KMS-11 (cell line): ENCODE results near the gene PLAGL2.
"Not testable (repeated sequence)": the region's sequence is repeated elsewhere in the genome, so short reads cannot be mapped to it uniquely, and the experiment has no call there.

Experiments used
- H2AFZ ChIP-seq: fragments of 200-600 bp; sonication (generic); 2 replicates; pipeline ENCODE4 v1.6.1; 2016; ENCODE audit warnings: antibody characterized with exemption, mixed run types, low read depth
- H3K27ac ChIP-seq: fragments of 200-600 bp; sonication (generic); 2 replicates; pipeline ENCODE4 v1.6.1; 2016; ENCODE audit warnings: mild to moderate bottlenecking, mixed run types
- H3K27me3 ChIP-seq: fragments of 200-600 bp; sonication (generic); 2 replicates; pipeline ENCODE4 v1.6.1; 2017; ENCODE audit warnings: mild to moderate bottlenecking, low read depth, mixed run types, moderate library complexity; ENCODE audit not compliant: insufficient read depth
- H3K36me3 ChIP-seq: fragments of 200-600 bp; sonication (generic); 2 replicates; pipeline ENCODE4 v1.6.1; 2017; ENCODE audit warnings: mild to moderate bottlenecking, mixed run types; ENCODE audit not compliant: insufficient read depth
- H3K4me1 ChIP-seq: fragments of 200-600 bp; sonication (generic); 2 replicates; pipeline ENCODE4 v1.6.1; 2016; ENCODE audit warnings: mild to moderate bottlenecking, low read depth, mixed run types; ENCODE audit not compliant: poor library complexity, severe bottlenecking
- H3K4me2 ChIP-seq: fragments of 200-600 bp; sonication (generic); 2 replicates; pipeline ENCODE4 v1.7.0; 2016; ENCODE audit warnings: mild to moderate bottlenecking, mixed run types
- H3K4me3 ChIP-seq: fragments of 200-600 bp; sonication (generic); IDR thresholded peaks from 2 replicates; pipeline ENCODE4 v1.6.1; 2017; ENCODE audit warnings: low read depth, low read length, mixed read lengths; ENCODE audit not compliant: insufficient read depth
- H3K79me2 ChIP-seq: fragments of 200-600 bp; sonication (generic); 2 replicates; pipeline ENCODE4 v1.6.1; 2016; ENCODE audit warnings: low read depth, mixed run types; ENCODE audit not compliant: insufficient read depth
- H3K9ac ChIP-seq: fragments of 200-600 bp; sonication (generic); 2 replicates; pipeline ENCODE4 v1.6.1; 2016; ENCODE audit warnings: mild to moderate bottlenecking, mixed run types
- H4K20me1 ChIP-seq: fragments of 200-600 bp; sonication (generic); 2 replicates; pipeline ENCODE4 v1.6.1; 2016; ENCODE audit warnings: mild to moderate bottlenecking, mixed run types; ENCODE audit not compliant: insufficient read depth
- CTCF ChIP-seq: fragments of 200-600 bp; sonication (generic); conservative IDR thresholded peaks from 2 replicates; pipeline ENCODE4 v1.6.1; 2017; ENCODE audit warnings: low read depth, mild to moderate bottlenecking, antibody characterized with exemption, low read length, moderate library complexity, mixed read lengths

Gene PLAGL2

GRCh38 chr20:32248043-32248442 is 40.5 kb upstream of the PLAGL2 start:
- Histone ChIP-seq H3K4me3 (no peak overlapping the region), H3K27me3 (no peaks in the 10 kb centered on the region), H4K20me1 (no peaks in the 10 kb centered on the region), H3K36me3 (no peaks in the 10 kb centered on the region), H3K4me1 (no peaks in the 10 kb centered on the region), H3K27ac (no peak overlapping the region), H3K9ac (no peak overlapping the region), H3K4me2 (no peak overlapping the region), H3K79me2 (no peaks in the 10 kb centered on the region), H2AFZ (no peak overlapping the region)
- no peak for TF ChIP-seq CTCF

- not testable (repeated sequence) for H2AFZ ChIP-seq, H3K4me2 ChIP-seq, H3K36me3 ChIP-seq, H3K4me1 ChIP-seq, H3K4me3 ChIP-seq, H3K27ac ChIP-seq, H3K27me3 ChIP-seq, H4K20me1 ChIP-seq, H3K79me2 ChIP-seq, H3K9ac ChIP-seq
Measured at GRCh38 chr20:32246208-32246607, 38.7 kb upstream of the PLAGL2 start.

DNA sequence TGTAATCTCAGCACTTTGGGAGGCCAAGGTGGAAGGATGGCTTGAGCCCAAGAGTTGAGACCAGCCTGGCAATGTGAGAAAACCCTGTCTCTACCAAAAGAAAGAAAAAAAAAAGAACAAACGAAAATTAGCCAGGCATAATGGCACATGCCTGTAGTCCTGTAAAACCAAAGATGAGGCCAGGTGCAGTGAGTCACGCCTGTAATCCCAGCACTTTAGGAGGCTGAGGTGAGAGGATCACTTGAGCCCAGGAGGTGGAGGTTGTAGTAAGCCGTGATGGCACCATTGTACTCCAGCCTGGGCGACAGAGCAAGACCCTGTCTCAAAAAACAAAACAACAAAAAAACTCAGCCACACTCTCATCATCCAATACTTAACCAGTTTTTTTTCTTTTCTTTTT is 37.4 kb upstream of the PLAGL2 start:
- Histone ChIP-seq H2AFZ (no peak overlapping the region), H3K4me3 (no peak overlapping the region), H3K79me2 (no peaks in the 10 kb centered on the region), H3K4me1 (no peaks in the 10 kb centered on the region), H3K36me3 (no peaks in the 10 kb centered on the region), H4K20me1 (no peaks in the 10 kb centered on the region), H3K9ac (no peak overlapping the region), H3K4me2 (no peak overlapping the region), H3K27ac (no peak overlapping the region), H3K27me3 (no peaks in the 10 kb centered on the region)
- no peak for TF ChIP-seq CTCF

DNA sequence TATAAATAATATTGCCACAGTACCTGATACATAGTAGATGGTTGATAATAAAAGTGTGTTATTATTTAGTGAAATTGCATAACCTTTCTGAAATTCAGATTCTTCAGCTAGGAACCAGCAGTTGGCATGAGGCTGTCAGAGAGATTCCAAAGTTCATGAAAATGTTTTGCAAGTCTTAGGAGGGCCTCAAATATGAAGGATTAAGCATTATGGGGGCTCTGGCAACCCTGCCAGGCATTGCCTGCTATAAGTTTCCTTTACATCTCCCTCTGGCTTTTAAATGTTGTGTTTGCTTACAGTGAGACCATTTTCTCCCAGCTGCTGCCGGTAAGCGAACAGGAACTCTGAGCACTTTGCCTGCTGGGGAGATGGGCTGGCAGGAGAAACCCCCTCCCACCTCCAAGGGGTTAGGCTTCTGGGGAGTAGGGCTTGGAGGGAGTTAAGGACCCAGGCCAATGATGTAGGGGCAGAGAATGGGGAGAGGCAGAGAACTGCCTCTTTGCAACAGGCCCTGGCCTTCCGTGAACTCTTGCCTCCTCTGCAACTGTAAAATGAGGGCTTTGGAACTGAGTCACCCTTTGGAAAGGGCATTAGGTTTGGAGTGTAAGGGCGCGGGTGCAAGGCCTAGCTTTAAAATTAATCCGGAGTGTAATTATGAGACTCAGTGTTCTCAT is 36.7 kb upstream of the PLAGL2 start:
- no peaks in the 10 kb centered on the region for H4K20me1 ChIP-seq
- no peak overlapping the region for H3K4me2 ChIP-seq
- H3K9ac ChIP-seq = no peak overlapping the region
- no peaks in the 10 kb centered on the region for H3K79me2 ChIP-seq
- no peaks in the 10 kb centered on the region for H3K4me1 ChIP-seq
- no peak overlapping the region for H3K27ac ChIP-seq
- no peaks in the 10 kb centered on the region for H3K36me3 ChIP-seq
- H3K4me3 ChIP-seq = no peak overlapping the region
- H2AFZ ChIP-seq = no peak overlapping the region
- TF ChIP-seq CTCF = no peak
- no peaks in the 10 kb centered on the region for H3K27me3 ChIP-seq

DNA sequence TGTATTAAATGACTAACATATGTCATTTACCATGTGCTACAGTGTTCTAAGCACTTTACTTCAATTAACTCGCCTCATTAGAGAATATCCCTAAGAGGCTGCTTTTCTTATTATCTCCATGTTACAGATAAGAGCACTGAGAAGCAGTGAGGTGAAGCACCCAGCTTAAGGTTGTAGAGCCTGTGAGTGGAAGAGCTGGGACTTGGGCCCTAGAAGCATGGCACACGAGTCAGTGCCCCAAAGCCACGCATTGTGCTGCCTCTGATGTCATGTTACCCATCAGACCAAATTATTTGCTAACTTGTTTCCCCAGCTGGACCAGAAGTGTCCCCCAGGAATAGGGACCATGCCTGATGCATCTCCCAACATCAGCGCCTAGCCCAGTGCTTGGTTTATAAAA is 34.3 kb upstream of the PLAGL2 start:
- Histone ChIP-seq H3K4me1 (no peaks in the 10 kb centered on the region), H4K20me1 (no peaks in the 10 kb centered on the region), H2AFZ (no peak overlapping the region), H3K27me3 (no peaks in the 10 kb centered on the region), H3K79me2 (no peaks in the 10 kb centered on the region), H3K4me2 (no peak overlapping the region), H3K9ac (no peak overlapping the region), H3K36me3 (no peaks in the 10 kb centered on the region), H3K4me3 (no peak overlapping the region), H3K27ac (no peak overlapping the region)
- TF ChIP-seq CTCF = no peak
